Tibial artery (tissue), 4 donors: ENCODE measurements around the gene ABHD5.

ENCODE experiments used
- DNase-seq, 2 donors: peaks; one replicate each; pipeline ENCODE4 v3.0.0-alpha.2; 2019
- H3K27ac ChIP-seq, 2 donors: fragments of 200-600 bp; sonication (generic) in 1 of 2; 1 replicate in 1 of 2; 2 replicates in 1 of 2; pipeline ENCODE4 v1.5.1; 2018 to 2019; ENCODE audit warnings: mild to moderate bottlenecking in 1 of 2
- H3K27me3 ChIP-seq, 2 donors: fragments of 200-600 bp; sonication (generic) in 1 of 2; one replicate each; pipeline versions ENCODE4 v1.5.1 to v1.6.0; 2016 to 2019
- H3K36me3 ChIP-seq, 3 donors: fragments of 200-600 bp; sonication (generic) in 2 of 3; one replicate each; pipeline ENCODE4 v1.5.1; 2016 to 2019; ENCODE audit warnings: mild to moderate bottlenecking in 2 of 3
- H3K4me1 ChIP-seq, 4 donors: fragments of 200-600 bp; sonication (generic) in 2 of 4; 1 replicate in 3 of 4; 2 replicates in 1 of 4; pipeline ENCODE4 v1.5.1; 2016 to 2019
- H3K4me3 ChIP-seq, 2 donors: fragments of 200-600 bp; sonication (generic) in 1 of 2; 1 replicate in 1 of 2; 2 replicates in 1 of 2; pipeline ENCODE4 v1.5.1; 2018 to 2019; ENCODE audit warnings: mild to moderate bottlenecking in 2 of 2
- H3K9me3 ChIP-seq, 3 donors: fragments of 200-600 bp; sonication (generic) in 1 of 3; one replicate each; pipeline ENCODE4 v1.5.1; 2016 to 2019
- intact Hi-C: fragments of 100-400 bp; cut with DNase I; formaldehyde crosslinking; loops from one replicate; pipeline ENCODE4 v1.15.0; 2023; ENCODE audit warnings: low total_unique reads
- TF ChIP-seq, protein P1 (sequence below), 2 experiments: fragments of 200-600 bp in 1 of 2; fragments of 450-650 bp in 1 of 2; IDR thresholded peaks; one replicate each; pipeline ENCODE4 v1.5.1; 2017 to 2019; ENCODE audit warnings: antibody characterized with exemption in 2 of 2, mild to moderate bottlenecking in 1 of 2, moderate library complexity in 1 of 2

Gene ABHD5

DNA sequence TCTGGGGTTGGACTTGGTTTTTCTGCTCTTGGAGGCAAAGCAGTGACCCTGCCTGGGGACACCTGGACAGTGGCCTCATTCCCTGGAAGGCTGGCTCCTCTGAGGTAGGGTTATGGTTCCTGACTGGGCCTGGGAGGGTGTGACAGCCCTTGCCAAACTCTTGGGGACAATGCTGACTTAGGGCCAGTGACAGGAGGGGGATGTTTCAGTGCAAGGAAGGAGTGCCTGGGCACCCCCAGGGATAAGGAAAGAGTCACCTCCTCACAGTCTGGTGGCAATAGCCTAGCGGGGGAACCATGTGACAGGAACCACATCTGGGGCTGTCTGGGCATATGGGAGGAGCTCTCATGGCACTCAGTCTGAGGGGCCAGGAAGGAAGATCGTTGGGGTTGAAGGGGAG is 91.8 kb downstream of the ABHD5 start:
- intact Hi-C loops = loop anchor here (10.0 kb wide), 1 partner anchor 212 kb away; no protein-coding TSS in a partner anchor
- DNase-seq = no peak
- TF ChIP-seq, protein P1, sequence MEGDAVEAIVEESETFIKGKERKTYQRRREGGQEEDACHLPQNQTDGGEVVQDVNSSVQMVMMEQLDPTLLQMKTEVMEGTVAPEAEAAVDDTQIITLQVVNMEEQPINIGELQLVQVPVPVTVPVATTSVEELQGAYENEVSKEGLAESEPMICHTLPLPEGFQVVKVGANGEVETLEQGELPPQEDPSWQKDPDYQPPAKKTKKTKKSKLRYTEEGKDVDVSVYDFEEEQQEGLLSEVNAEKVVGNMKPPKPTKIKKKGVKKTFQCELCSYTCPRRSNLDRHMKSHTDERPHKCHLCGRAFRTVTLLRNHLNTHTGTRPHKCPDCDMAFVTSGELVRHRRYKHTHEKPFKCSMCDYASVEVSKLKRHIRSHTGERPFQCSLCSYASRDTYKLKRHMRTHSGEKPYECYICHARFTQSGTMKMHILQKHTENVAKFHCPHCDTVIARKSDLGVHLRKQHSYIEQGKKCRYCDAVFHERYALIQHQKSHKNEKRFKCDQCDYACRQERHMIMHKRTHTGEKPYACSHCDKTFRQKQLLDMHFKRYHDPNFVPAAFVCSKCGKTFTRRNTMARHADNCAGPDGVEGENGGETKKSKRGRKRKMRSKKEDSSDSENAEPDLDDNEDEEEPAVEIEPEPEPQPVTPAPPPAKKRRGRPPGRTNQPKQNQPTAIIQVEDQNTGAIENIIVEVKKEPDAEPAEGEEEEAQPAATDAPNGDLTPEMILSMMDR (IDR thresholded peaks at IDR 0.05) = no peak
- Histone ChIP-seq H3K27me3 (no peaks in the 10 kb centered on the region), H3K9me3 (no peaks in the 10 kb centered on the region), H3K4me3 (no peak overlapping the region), H3K27ac (no peak overlapping the region), H3K36me3 (no peaks in the 10 kb centered on the region), H3K4me1 (no peaks in the 10 kb centered on the region)
